Activated CD4-positive, alpha-beta T cell treated with anti-CD3 and anti-CD28 coated beads, Interleukin-2, Interleukin-4, amounts not matched to agents 100 ng/mL and 50 ng/mL, durations not matched to agents 16 hours and 8 hours (primary cell): ENCODE data around the gene KCNIP3.

Experiments
- DNase-seq: peaks from one replicate; pipeline ENCODE4 v3.0.0-alpha.2; 2020; ENCODE audit warnings: low spot score

The KCNIP3 gene

GRCh38 chr2:95327861-95328260, 30.7 kb downstream of the KCNIP3 start:
- no peak for DNase-seq

GRCh38 chr2:95328358-95329125, 31.4 kb downstream of the KCNIP3 start:
- no peak for DNase-seq

- DNase-seq = no peak
Measured at GRCh38 chr2:95329401-95329800, 32.3 kb downstream of the KCNIP3 start.

GRCh38 chr2:95329891-95330793, 33.0 kb downstream of the KCNIP3 start:
- DNase-seq = no peak

- no peak for DNase-seq
Measured at GRCh38 chr2:95330794-95331338, 33.7 kb downstream of the KCNIP3 start.

GRCh38 chr2:95331606-95332005, 34.5 kb downstream of the KCNIP3 start:
- no peak for DNase-seq

- no peak for DNase-seq
Measured at GRCh38 chr2:95332036-95332435, 34.9 kb downstream of the KCNIP3 start.

GRCh38 chr2:95333056-95333455, 35.9 kb downstream of the KCNIP3 start:
- no peak for DNase-seq

- no peak for DNase-seq
Measured at GRCh38 chr2:95333888-95334338, 36.8 kb downstream of the KCNIP3 start.

- DNase-seq = no peak
Measured at GRCh38 chr2:95334916-95335641, 37.9 kb downstream of the KCNIP3 start.

GRCh38 chr2:95336406-95336805, 39.3 kb downstream of the KCNIP3 start:
- no peak for DNase-seq

GRCh38 chr2:95337829-95338228, 40.7 kb downstream of the KCNIP3 start:
- DNase-seq = no peak

- no peak for DNase-seq
Measured at GRCh38 chr2:95342556-95343320, 45.6 kb downstream of the KCNIP3 start.

GRCh38 chr2:95343429-95344214, 46.5 kb downstream of the KCNIP3 start:
- DNase-seq = no peak

GRCh38 chr2:95344215-95344583, 47.1 kb downstream of the KCNIP3 start:
- DNase-seq = no peak

- no peak for DNase-seq
Measured at GRCh38 chr2:95344656-95345055, 47.5 kb downstream of the KCNIP3 start.

- DNase-seq = no peak
Measured at GRCh38 chr2:95345081-95345562, 48.0 kb downstream of the KCNIP3 start.

GRCh38 chr2:95345563-95346230, 48.5 kb downstream of the KCNIP3 start:
- peak; percentile 64 for DNase-seq

- DNase-seq = no peak
Measured at GRCh38 chr2:95346231-95346737, 49.1 kb downstream of the KCNIP3 start.
